Gastrocnemius medialis (tissue), 4 donors: ENCODE results near the gene NUP205. TPM values are rescaled to one million over a fixed set of nuclear protein-coding genes. Genes with fewer than 3 reads are reported as not detected.

Source experiments
- ATAC-seq, 2 donors: fragments of 150-250 bp; one replicate each; pipeline ENCODE4 v1.9.1; 2016
- DNase-seq, 2 donors: peaks; one replicate each; pipeline ENCODE4 v3.0.0-alpha.2; 2019
- H3K27ac ChIP-seq, 4 donors: fragments of 200-600 bp; sonication (generic); 1 replicate in 1 of 4; 2 replicates in 3 of 4; pipeline ENCODE4 v1.5.1; 2016 to 2018; ENCODE audit warnings: mild to moderate bottlenecking in 2 of 4, moderate library complexity in 1 of 4
- H3K27me3 ChIP-seq, 3 donors: fragments of 200-600 bp; sonication (generic) in 2 of 3; 1 replicate in 1 of 3; 2 replicates in 2 of 3; pipeline versions ENCODE4 v1.5.1 to v1.6.0; 2016 to 2019; ENCODE audit warnings: mild to moderate bottlenecking in 1 of 3, moderate library complexity in 1 of 3
- H3K36me3 ChIP-seq, 2 donors: fragments of 200-600 bp; sonication (generic) in 1 of 2; one replicate each; pipeline ENCODE4 v1.5.1; 2017 to 2018
- H3K4me1 ChIP-seq, 2 donors: fragments of 200-600 bp; sonication (generic) in 1 of 2; one replicate each; pipeline ENCODE4 v1.5.1; 2016 to 2017; ENCODE audit warnings: mild to moderate bottlenecking in 2 of 2
- H3K4me3 ChIP-seq, 4 donors: fragments of 200-600 bp; sonication (generic) in 3 of 4; 1 replicate in 1 of 4; 2 replicates in 3 of 4; pipeline ENCODE4 v1.5.1; 2016 to 2019; ENCODE audit warnings: mild to moderate bottlenecking in 2 of 4
- H3K9me3 ChIP-seq, 3 donors: fragments of 200-600 bp; sonication (generic) in 2 of 3; 1 replicate in 1 of 3; 2 replicates in 2 of 3; pipeline ENCODE4 v1.5.1; 2016 to 2019
- CTCF ChIP-seq, 5 experiments: fragments of 450-650 bp in 3 of 5; fragments of 200-600 bp in 2 of 5; sonication (generic) in 2 of 5; IDR thresholded peaks in 4 of 5; conservative IDR thresholded peaks in 1 of 5; 1 replicate in 4 of 5; 2 replicates in 1 of 5; pipeline ENCODE4 v1.5.1; 2016 to 2019; ENCODE audit warnings: antibody characterized with exemption in 5 of 5, mild to moderate bottlenecking in 3 of 5, moderate library complexity in 3 of 5
- POLR2A ChIP-seq, 2 donors: fragments of 450-650 bp; IDR thresholded peaks; one replicate each; pipeline ENCODE4 v1.6.1; 2017; ENCODE audit warnings: antibody characterized with exemption in 2 of 2, mild to moderate bottlenecking in 2 of 2, moderate library complexity in 2 of 2
- in situ Hi-C, 4 donors: fragments of 200-750 bp; cut with MboI; loops; one replicate each; pipeline versions ENCODE4 v1.15.0 to v1.8.0; 2017; ENCODE audit warnings: low sequenced_read_pairs in 4 of 4
- intact Hi-C: fragments of 100-400 bp; cut with DNase I; formaldehyde crosslinking; loops from one replicate; pipeline ENCODE4 v1.15.1; 2023; ENCODE audit warnings: low total_unique reads
- total RNA-seq, 4 donors: library from RNA; depleted of rRNA; stranded (reverse); fragments of >200 nt; gene quantifications; one replicate each; pipeline versions ENCODE4 v1.1.0 to v1.2.3, GENCODE V29; 2016

Gene NUP205
- total RNA-seq, 4 donors from 2014 or later = 12.7 to 33.5 (median 23.6) TPM

- Histone ChIP-seq H3K4me1 (no peaks in the 10 kb centered on the region), H3K27me3 (no peaks in the 10 kb centered on the region), H3K9me3 (no peaks in the 10 kb centered on the region), H3K27ac (no peak overlapping the region), H3K36me3 (no peaks in the 10 kb centered on the region), H3K4me3 (no peak overlapping the region)
- TF ChIP-seq CTCF (IDR thresholded peaks at IDR 0.05 in 4 of 5, conservative IDR thresholded peaks at IDR 0.05 in 1 of 5) (no peak), POLR2A (IDR thresholded peaks at IDR 0.05) (no peak)
- intact Hi-C loops (no loop called here), in situ Hi-C loops (loop anchor here in 1 of 4 donors (25.0 kb wide), 1 partner anchor 1211 kb away; the partner anchor contains the start of gene SLC35B4)
- DNase-seq = no peak
- no peak for ATAC-seq
Measured at GRCh38 chr7:135523146-135523545, 34.6 kb upstream of the NUP205 start.

- H3K27me3 ChIP-seq = no peaks in the 10 kb centered on the region
- no peaks in the 10 kb centered on the region for H3K9me3 ChIP-seq
- no peak overlapping the region for H3K27ac ChIP-seq
- H3K4me3 ChIP-seq = no peak overlapping the region
- intact Hi-C loops = no loop called here
- in situ Hi-C loops = no loop called here
- H3K4me1 ChIP-seq = no peaks in the 10 kb centered on the region
- no peaks in the 10 kb centered on the region for H3K36me3 ChIP-seq
- TF ChIP-seq POLR2A (IDR thresholded peaks at IDR 0.05) (no peak), CTCF (IDR thresholded peaks at IDR 0.05 in 4 of 5, conservative IDR thresholded peaks at IDR 0.05 in 1 of 5) (no peak)
- ATAC-seq (no peak), DNase-seq (no peak)
Measured at GRCh38 chr7:135525426-135525825, 32.3 kb upstream of the NUP205 start.

- Histone ChIP-seq H3K9me3 (no peaks in the 10 kb centered on the region), H3K4me1 (no peaks in the 10 kb centered on the region), H3K27me3 (no peaks in the 10 kb centered on the region), H3K27ac (no peak overlapping the region), H3K4me3 (no peak overlapping the region), H3K36me3 (no peaks in the 10 kb centered on the region)
- in situ Hi-C loops (no loop called here), intact Hi-C loops (no loop called here)
- ATAC-seq (no peak), DNase-seq (no peak)
- TF ChIP-seq POLR2A (IDR thresholded peaks at IDR 0.05) (no peak), CTCF (IDR thresholded peaks at IDR 0.05 in 4 of 5, conservative IDR thresholded peaks at IDR 0.05 in 1 of 5) (no peak)
Measured at GRCh38 chr7:135527025-135527424, 30.7 kb upstream of the NUP205 start.

- TF ChIP-seq POLR2A (IDR thresholded peaks at IDR 0.05) (no peak), CTCF (IDR thresholded peaks at IDR 0.05 in 4 of 5, conservative IDR thresholded peaks at IDR 0.05 in 1 of 5) (no peak)
- ATAC-seq (no peak), DNase-seq (no peak)
- intact Hi-C loops = no loop called here
- no peak overlapping the region for H3K4me3 ChIP-seq
- H3K27me3 ChIP-seq = no peaks in the 10 kb centered on the region
- no peaks in the 10 kb centered on the region for H3K9me3 ChIP-seq
- no peaks in the 10 kb centered on the region for H3K36me3 ChIP-seq
- H3K27ac ChIP-seq = no peak overlapping the region
- H3K4me1 ChIP-seq = no peaks in the 10 kb centered on the region
- in situ Hi-C loops = no loop called here
Measured at GRCh38 chr7:135536150-135536549, 21.6 kb upstream of the NUP205 start.

- ATAC-seq (no peak), DNase-seq (no peak)
- intact Hi-C loops = no loop called here
- no peak for TF ChIP-seq POLR2A (IDR thresholded peaks at IDR 0.05)
- no peak for TF ChIP-seq CTCF (IDR thresholded peaks at IDR 0.05 in 4 of 5, conservative IDR thresholded peaks at IDR 0.05 in 1 of 5)
- Histone ChIP-seq H3K4me1 (no peaks in the 10 kb centered on the region), H3K4me3 (no peak overlapping the region), H3K36me3 (no peaks in the 10 kb centered on the region), H3K27ac (no peak overlapping the region), H3K27me3 (no peaks in the 10 kb centered on the region), H3K9me3 (no peaks in the 10 kb centered on the region)
- in situ Hi-C loops = no loop called here
Measured at GRCh38 chr7:135537453-135537852, 20.3 kb upstream of the NUP205 start.
